NCI-H2196 treated with DMSO at 0.1 percent for 48 hours (cell line): Measurements from ENCODE around the gene MMP17.

Source experiments
- DNase-seq: peaks from one replicate; lab custom pipeline; 2025; ENCODE audit not compliant: unreplicated experiment; lab: John Stamatoyannopoulos, UW

The MMP17 gene

GRCh38 chr12:131847456-131847855 is 19.3 kb downstream of the MMP17 start:
- no peak for DNase-seq

GRCh38 chr12:131848753-131849152 is 20.6 kb downstream of the MMP17 start:
- no peak for DNase-seq

GRCh38 chr12:131849700-131850553 is 21.7 kb downstream of the MMP17 start:
- no peak for DNase-seq

- no peak for DNase-seq
Measured at GRCh38 chr12:131850856-131851559, 22.8 kb downstream of the MMP17 start.

- no peak for DNase-seq
Measured at GRCh38 chr12:131851741-131852550, 23.8 kb downstream of the MMP17 start.

GRCh38 chr12:131852551-131853299 is 24.5 kb downstream of the MMP17 start:
- DNase-seq: no peak

- no peak for DNase-seq
Measured at GRCh38 chr12:131853832-131854797, 25.9 kb downstream of the MMP17 start.

GRCh38 chr12:131854861-131855476 is 26.8 kb downstream of the MMP17 start:
- no peak for DNase-seq

- DNase-seq: no peak
Measured at GRCh38 chr12:131855521-131856142, 27.4 kb downstream of the MMP17 start.

- DNase-seq: no peak
Measured at GRCh38 chr12:131856366-131857097, 28.3 kb downstream of the MMP17 start.

- DNase-seq: no peak
Measured at GRCh38 chr12:131857908-131858850, 30.0 kb downstream of the MMP17 start.

GRCh38 chr12:131860472-131861260 is 32.5 kb downstream of the MMP17 start:
- DNase-seq: no peak

- no peak for DNase-seq
Measured at GRCh38 chr12:131861261-131862083, 33.3 kb downstream of the MMP17 start.

- no peak for DNase-seq
Measured at GRCh38 chr12:131862084-131862441, 33.9 kb downstream of the MMP17 start.

GRCh38 chr12:131862600-131862993 is 34.4 kb downstream of the MMP17 start:
- DNase-seq: no peak
